HG02981 (cell line): ENCODE results near the gene MICB.
"Not testable (repeated sequence)": the region's sequence is repeated elsewhere in the genome, so short reads cannot be mapped to it uniquely, and the experiment has no call there.

ENCODE experiments used
- ATAC-seq: cut with Tn5 transposase; IDR thresholded peaks from one replicate; pipeline ENCODE4 v1.9.1; 2021; ENCODE audit warnings: mild to moderate bottlenecking, moderate library complexity; ENCODE audit not compliant: unreplicated experiment

Gene MICB

DNA sequence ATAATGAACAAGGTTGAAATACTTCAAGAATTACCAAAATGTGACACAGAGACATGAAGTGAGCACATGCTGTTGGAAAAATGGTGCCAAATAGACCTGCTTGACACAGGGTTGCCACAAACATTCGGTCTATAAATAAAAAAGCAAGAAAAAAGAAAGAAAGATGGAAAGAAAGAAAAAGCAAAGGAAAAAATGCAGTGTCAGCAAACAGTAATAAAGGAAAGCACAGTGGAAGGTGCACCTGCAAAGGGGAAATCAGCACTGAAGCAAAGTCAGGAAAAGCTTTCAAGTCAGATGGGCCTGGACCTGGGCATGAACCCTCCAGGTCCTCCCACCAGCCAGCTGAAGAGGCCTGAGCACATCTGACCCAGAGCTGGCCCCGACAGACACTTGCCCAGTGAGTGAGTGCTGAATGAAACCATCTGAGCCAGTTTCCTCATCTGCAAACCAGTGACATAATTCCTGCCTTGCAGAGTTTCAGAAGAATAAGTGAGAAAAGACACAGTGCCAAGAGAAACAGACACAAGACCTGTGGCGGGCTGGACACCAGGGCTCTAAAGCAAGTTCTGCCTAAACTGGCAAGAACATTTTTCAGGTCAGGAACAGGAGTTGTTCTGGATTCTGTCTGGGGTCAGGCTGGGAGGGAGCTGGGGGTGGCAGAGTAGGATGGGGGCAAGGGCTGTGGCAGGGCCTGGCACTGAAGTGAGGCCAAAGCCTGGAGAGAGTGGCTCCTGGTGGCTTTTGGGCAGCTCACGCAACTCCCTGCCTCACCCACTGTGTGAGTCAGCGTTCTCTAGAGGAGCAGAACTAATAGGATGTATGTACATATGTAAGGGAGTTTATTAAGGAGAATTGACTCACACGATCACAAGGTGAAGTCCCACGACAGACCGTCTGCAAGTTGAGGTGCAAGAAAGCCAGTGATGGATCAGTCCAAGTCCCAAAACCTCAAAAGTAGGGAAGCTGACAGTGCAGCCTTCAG, 23.9 kb upstream of the MICB start:
- ATAC-seq = no peak

DNA sequence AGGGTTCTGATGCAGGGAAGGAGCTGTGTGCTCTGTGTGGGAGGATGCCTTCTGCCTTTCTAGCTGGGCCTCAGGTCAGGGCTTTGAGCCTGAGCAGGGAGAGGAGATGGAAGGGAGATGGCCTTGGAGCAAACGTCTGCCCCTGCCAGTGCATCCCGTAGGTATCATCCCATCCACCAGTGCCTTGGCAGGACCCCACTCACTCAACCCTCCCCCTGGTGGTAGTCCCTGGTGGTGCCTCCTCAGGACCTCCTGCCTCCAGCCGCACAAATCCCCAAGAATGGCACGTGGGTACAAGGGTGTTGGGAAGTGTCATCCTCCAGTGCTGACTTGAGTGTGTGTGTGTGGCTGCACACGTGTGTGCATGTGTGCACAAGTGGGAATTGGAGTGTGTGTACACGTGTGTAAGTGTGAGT, 23.1 kb upstream of the MICB start:
- ATAC-seq = no peak

DNA sequence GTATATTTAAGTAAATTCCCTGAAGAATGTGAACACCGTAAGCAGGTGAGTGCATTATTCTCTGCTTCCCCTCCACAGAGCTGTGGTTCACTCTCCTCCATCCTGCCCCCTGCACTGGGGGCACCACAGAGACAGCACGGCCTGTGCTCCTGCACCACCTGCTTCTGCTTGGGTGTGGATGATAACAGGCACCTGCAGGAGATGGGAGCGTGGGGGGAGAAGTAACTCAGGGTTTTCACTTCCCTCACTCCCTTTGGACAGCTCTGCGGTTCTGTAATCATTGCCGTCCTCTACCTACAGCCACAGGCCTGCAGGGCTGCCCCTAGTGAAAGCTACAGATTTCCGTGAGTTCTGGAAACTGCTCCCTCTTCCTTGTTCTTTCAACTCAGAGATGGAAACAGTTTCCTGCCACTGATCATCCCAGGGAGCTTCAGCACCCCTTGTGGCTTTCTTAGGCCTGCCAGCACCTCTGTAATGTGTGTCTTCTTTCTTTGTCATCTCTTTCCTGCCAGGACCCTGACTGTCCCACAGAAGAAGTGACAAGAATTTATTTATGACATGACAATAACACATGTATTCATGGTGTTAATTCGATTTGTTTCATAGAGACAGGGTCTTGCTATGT, 21.3 kb upstream of the MICB start:
- no peak for ATAC-seq

DNA sequence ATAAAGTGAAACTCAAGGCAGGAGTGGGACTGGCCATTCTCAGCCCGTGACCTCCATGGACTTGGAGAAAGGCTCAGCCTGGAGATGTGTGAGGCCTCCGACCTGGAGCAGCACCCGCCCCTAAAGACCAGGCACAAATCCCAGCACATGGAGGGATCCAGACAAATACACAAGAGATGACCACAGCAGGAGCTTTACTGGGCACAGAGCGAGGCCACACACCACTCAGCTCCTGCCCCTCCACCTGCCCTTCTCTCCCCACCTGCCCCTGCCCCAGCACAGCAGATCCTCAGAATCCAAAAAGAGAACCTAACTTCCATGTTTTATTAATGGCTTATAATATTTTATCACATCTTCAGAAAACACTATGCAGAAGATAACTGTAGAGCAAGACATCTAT, 20.4 kb upstream of the MICB start:
- ATAC-seq = no peak

DNA sequence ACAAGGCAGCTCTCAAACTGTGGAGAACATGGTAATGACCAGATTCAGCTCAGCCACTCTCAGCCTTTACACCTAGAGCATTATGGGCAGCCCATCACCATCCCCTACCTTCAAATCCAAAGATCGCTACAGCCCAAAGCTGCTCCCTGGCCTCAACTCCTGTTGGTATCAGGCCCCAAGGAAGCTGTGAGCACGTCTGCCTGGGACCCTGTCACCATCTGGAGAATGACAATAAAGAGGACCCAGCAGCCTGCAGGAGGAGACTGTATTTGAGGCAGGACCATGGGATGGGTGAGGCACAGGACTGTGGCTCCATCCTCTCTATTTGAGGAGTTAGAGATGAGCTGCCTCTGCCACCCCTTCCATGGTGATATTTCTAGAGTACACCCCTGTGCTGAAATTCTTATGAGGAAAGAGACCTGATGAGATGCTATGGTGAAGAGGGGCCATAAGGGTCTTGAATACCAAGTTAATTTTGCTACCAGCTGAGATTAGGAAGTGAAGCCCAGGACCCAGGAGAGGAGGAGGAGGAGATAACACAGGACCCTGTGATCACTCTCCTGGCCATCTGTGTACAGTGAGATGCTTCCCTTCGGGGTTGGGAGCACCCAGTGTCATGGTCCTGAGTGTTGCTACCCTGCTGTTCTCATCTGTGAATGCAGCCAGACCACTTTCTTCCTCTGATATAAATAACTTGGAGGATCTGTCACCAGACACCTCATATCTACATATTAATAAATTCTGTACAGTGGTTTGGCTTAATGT, 19.6 kb upstream of the MICB start:
- no peak for ATAC-seq

DNA sequence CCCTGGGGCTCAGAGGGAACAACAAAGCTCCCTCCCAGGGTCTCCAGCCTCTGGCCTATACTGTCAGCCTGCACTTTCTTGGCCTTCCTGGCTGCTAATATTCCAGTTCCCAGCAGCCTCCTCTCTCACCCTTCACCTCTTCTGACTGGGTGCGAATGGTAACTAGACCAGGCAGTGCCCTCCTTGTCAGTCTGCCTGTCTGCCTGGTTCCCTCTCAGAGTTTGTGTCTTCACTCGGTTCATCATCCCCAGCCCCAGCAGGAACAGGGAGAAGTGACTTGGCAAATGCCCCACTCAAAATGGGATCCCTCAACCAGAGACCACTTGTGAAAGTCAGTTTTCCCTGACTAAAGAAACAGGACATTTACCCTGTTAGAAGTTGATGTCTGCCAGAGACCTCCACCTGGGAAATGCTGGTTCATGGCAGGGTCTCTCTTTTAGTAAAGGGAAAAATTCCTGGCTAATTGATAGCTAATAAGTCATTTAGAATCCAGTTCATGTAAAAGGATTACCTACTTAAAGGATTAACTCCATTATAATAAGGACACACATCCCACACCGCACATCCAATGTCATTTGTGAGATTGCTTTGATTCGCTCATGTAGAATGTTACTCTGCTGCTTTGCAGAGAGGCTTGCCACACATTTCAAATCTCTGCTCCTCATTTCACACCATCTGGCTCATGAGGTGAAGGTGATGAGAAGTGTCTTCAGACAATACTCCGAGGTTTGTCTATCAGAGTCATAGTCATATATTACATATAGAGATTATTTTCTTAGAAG, 18.6 kb upstream of the MICB start:
- ATAC-seq = no peak

DNA sequence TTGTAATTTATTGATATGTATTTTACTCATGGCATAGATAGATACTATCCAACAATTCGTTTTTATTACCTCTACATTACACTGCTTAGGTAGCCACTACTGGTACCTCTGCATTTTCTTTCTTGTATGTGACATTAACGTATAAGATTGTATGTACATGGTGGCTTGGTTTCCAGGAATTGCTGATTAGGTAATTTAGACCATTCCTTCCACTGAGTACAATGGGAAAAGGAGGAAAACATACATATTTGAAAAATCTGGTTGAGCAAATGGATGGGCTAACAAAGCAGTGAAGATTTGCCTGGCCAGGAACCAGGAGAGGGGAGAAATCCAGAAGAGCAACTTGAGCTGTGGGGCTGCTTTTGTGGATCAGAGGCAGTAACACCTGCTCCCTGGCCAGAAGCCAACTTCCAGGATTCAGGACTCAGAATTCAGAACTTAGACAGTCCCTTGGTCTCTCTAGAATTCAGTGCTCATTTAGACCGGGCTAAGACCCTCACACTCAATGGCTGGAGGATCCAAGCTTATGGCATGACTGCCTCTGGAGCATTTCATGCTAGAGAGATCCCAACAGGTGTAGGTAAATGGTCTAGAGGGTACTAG, 17.9 kb upstream of the MICB start:
- no peak for ATAC-seq

DNA sequence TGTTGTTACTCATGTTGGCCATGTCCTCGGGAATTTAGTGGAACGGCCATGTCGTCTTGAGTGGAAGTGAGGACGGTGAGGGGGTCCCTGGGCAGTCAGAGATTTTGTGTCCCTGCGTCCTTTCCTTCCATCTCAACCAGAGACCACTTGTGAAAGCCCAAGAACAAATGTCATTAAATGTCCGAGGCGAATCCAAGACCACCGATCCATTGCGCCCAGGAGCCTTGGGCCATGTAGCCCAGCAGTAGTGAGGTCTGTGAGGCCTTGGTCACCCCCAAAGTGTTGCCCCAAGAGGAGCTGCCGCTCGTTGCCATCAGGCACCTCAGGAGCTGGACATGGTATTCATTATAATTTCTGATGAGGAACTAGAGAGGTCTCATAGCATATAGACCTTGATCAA, 17.4 kb upstream of the MICB start:
- no peak for ATAC-seq

DNA sequence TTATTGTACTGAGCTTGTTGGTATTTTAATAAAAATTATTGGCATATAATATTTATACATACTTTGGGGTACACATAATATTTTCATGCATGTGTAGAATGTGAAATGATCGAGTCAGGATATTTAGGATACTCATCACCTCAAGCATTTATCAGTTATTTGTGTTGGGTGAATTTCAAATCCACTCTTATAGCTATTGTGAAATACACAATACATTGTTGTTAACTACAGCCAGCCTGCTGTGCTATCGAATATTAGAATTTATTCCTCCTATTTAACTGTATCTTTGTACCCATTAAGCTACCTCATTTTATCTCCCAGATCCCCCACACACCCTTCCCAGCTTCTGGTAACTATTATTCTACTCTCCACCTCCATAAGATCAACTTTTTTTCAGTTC, 14.6 kb upstream of the MICB start:
- no peak for ATAC-seq

DNA sequence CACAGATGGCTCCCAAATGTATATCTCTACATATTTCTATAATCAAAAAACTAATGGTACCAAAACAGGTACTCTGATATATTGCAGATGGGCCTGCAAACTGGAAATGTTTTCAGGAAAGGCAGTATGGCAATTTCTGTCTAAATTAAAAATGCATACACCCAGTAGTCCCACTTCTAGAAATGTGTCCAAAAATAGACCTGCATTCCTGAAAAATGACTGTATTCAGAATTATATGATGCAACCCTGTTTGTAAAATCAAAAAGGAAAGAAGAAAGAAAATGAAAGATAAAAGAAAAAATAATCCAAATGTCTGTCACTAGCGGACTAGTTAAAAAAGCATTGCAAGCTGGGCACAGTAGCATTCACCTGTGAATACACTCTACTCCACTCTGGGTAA, 12.9 kb upstream of the MICB start:
- no peak for ATAC-seq

DNA sequence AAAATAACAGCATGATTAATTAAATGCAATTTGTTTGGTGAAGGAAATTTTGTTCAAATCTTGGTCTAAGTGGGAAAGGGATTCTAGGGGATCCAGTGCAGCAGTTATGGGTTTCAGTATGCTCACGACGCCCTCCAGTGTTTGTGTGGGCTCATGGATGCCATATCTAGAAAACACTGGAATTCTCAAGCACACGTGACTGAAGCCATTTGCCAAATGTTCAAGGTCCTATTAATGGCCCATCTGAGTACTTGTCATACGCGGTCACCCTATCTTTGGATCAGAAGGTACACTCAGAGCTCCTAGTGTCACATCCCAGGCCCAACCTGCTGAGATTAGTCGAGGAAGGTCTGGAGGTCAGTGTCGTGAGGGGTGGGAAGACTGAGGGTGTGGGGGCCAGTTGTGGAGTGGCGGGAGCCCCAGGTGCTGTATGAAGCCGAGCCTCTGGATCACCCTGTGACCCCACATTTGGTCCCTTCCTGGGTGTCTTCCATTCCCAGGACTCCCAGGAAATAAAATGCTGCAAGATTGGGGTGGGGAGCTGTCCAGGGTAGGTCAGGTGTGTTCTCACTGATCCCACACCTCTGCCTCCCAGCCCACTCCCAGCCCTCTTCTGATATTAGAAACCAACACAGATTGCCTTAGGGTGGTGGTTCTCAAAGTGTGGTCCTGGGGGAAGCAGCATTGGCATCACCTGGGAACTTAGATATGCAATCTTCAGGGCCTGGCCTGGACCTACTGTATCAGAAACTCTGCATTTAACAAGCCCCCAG, 11.7 kb upstream of the MICB start:
- not testable (repeated sequence) for ATAC-seq

DNA sequence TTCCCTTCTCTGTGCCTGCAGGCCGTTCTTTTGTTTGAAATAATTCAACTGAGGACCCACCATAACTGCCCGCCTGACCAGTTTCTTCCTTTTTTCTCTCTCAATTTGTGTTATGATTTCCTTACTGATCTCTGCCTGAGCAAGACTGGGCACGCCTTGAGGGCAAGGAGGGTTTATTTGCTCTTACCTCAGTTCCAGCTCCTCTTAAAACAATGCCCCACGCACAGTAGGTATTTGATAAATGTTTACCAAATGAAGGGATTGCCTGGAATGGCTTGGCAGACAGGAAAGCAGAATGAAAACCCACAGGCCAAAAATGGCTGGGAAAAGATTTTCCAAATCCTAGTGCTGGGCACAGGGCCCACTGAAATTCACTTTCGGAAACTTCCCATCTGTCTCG, 10.3 kb upstream of the MICB start:
- ATAC-seq = not testable (repeated sequence)

DNA sequence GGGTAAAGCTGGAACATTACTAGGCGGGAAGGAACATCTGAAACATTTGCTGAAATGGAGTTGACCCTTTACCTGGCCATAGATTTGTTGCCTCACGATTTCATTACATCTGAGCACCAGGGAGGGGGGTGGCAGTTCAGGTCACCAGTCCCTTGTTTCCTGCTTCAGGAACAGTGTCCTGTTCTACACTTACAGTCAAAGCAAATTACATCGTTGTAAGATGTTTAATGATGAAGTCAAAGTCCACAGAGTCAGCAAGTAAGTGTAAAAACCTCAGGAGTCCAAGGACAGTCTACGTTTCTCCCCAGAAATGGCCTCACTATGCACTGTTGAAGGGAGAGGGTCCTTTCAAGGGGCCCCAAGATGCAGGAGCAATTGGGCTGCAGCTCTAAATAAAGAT, 8.9 kb upstream of the MICB start:
- no peak for ATAC-seq

DNA sequence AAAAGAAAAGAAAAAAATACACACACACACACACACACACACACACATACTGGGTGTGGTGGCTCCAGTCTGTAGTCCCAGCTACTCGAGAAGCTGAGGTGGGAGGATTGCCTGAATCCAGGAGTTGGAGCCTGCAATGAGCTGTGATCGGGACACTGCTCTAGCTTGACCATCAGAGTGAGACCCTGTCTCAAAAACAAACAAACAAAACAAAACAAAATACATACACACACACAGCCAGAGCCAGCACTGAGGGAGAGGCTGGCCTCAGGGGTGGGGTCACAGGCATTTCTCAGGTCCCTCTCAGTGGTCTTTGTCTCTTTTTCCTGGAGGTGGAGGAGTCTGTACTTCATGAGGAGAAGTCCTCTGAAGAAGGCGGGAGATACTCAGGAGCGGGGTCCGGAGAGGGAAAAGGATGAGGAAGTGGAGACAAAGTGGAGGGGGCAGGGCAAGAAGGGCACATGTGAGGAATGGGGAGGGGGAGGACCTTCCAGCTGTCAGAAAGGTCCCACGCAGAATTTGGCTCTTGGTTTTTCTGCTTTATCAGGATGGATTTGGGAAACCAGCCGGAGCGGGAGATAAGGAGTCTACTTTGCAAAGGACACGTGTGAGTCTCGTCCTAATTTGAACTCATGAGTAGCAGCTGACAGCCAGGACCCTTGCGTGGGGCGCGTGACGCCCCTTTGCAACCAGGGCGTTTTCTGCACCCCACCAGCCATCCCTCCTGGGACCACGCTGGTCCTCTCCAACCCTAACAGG, 7.7 kb upstream of the MICB start:
- no peak for ATAC-seq

DNA sequence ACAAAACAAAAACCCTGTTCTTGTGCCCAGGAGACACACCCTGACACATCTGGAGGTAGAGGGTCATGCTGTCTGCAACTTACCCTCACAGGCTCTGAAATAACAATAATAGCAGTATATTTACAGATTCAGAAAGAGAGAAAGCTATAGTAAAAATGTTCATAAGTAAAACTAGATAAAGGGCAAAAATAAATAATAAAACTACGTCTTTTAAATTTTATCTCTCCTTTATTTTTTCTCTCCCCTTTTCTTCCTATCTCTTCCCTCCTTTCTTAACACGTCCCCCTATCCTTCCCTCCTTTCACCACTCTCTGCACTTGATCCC, 4.4 kb upstream of the MICB start:
- ATAC-seq = not testable (repeated sequence)

DNA sequence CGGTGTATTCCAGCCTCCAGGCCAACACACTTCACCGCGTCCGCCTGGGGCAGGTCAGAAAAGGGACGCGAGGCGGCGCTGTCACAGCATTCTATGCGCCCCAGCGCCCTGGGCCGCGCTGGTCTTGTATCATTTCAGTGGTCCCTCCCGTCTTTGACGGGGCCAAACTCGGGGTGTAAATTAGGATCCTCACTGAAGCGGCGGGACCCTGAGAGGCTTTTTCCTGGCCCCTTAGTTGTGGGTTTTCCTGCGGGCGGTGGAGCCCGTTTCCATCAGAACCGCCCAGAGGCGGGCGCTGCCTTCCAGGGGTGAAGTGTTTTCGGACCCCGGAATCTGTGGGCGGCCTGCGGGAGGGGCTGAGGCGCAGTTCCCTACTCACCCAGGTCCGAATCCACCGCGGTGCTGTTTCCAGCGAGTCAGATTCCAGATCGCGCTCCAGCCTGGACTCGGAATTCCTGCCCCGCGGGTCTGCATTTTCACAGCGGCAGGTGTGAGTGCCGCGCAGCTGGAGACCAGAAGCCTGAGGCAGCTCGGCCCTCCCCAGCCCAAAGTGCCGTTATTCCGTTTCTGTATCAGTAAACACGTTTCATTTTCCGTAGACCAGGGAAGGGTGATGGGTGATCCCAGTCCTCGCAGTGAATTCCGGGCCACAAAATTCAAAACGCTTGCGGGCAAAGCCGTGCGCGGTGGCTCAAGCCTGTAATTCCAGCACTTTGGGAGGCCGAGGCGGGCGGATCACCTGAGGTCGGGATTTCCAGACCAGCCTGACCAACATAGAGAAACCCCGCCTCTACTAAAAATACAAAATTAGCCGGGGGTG, 3.9 kb upstream of the MICB start:
- ATAC-seq = no peak

DNA sequence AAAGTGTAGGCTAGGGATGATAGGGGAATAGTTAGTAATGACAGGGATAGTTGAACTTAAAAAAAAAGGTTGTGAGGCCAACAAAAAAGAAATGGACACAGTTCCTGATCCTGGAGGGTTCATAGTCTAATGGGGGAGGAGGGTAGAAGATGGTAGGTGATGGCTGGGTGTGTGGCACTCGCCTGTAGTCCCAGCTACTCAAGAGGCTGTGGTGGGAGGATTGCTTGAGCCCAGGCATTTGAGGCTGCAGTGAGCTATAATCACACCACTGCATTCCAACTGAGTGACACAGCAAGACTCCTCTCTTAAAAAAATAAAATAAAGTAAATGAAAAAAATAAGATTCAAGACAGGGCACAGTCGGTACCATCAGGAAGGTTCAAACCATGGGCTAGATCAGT, 2.4 kb upstream of the MICB start:
- ATAC-seq = no peak

DNA sequence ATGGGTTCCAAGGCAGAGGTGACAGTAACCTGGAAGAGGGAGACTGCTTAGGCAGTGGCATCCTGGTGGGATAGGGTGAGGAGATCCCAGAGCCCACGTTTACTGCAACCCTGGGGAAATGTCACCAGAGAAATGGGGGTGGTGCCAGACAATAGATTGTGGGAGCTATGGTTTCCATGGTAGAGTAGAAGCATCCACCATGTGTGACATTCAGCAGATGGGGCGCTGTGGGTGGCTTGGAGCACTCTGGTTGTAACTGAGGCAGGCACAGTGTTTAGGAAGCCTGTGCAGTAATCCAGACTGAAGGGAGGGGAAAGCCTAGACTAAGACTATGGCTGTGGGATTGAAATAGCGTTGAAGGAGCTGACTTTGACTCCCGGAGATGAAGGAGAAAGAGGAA, 1.1 kb upstream of the MICB start:
- not testable (repeated sequence) for ATAC-seq
